Stomach (tissue), 9 donors: ENCODE results near the gene SPHK1. TPM values are rescaled to one million over a fixed set of nuclear protein-coding genes. Genes with fewer than 3 reads are reported as not detected.

Source experiments
- DNase-seq, 2 donors: peaks; one replicate each; pipeline versions ENCODE4 v3.0.0 to v3.0.0-alpha.2; 2013 to 2019
- H3K27ac ChIP-seq, 5 donors: fragments of 200-600 bp in 4 of 5; sonication (generic) in 4 of 5; one replicate each; pipeline ENCODE4 v1.5.1; 2013 to 2019; ENCODE audit warnings: mild to moderate bottlenecking in 1 of 5, moderate library complexity in 1 of 5
- H3K27me3 ChIP-seq, 3 donors: fragments of 200-600 bp; sonication (generic); one replicate each; pipeline ENCODE4 v1.5.1; 2017 to 2019; ENCODE audit warnings: mixed run types in 1 of 3
- H3K36me3 ChIP-seq, 4 donors: fragments of 200-600 bp; sonication (generic); 1 replicate in 3 of 4; 2 replicates in 1 of 4; pipeline ENCODE4 v1.5.1; 2016 to 2019
- H3K4me1 ChIP-seq, 4 donors: fragments of 200-600 bp; sonication (generic); one replicate each; pipeline ENCODE4 v1.5.1; 2016 to 2019
- H3K4me3 ChIP-seq, 4 donors: fragments of 200-600 bp; sonication (generic) in 3 of 4; one replicate each; pipeline ENCODE4 v1.5.1; 2016 to 2019; ENCODE audit warnings: mild to moderate bottlenecking in 1 of 4
- H3K9me3 ChIP-seq, 4 donors: fragments of 200-600 bp; sonication (generic); one replicate each; pipeline ENCODE4 v1.5.1; 2016 to 2019
- CTCF ChIP-seq, 7 experiments: fragments of 450-650 bp in 4 of 7; fragments of 200-600 bp in 3 of 7; sonication (generic) in 3 of 7; IDR thresholded peaks; one replicate each; pipeline ENCODE4 v1.5.1; 2016 to 2019; ENCODE audit warnings: antibody characterized with exemption in 7 of 7, control low read depth in 2 of 7, mild to moderate bottlenecking in 1 of 7
- EP300 ChIP-seq: sonication (generic); formaldehyde crosslinking; IDR thresholded peaks from one replicate; pipeline ENCODE4 v1.6.1; 2017; ENCODE audit warnings: antibody characterized with exemption
- POLR2A ChIP-seq, 4 donors: fragments of 450-650 bp; IDR thresholded peaks; one replicate each; pipeline ENCODE4 v1.6.1; 2016; ENCODE audit warnings: antibody characterized with exemption in 4 of 4, control low read depth in 2 of 4, mild to moderate bottlenecking in 1 of 4, moderate library complexity in 1 of 4
- POLR2AphosphoS5 ChIP-seq, 3 donors: sonication (generic); formaldehyde crosslinking; IDR thresholded peaks; one replicate each; pipeline ENCODE4 v1.6.1; 2016; ENCODE audit warnings: antibody characterized with exemption in 3 of 3
- WGBS, 5 donors: extraction: QIAGEN DNeasy Blood & Tissue Kit in 3 of 5; methylation state at CpG; one replicate each; pipeline versions ENCODE4 v1.1.5 to v1.1.7; 2013 to 2018; 5-methylcytosine and 5-hydroxymethylcytosine counted together
- intact Hi-C: fragments of 100-400 bp; cut with DNase I; formaldehyde crosslinking; loops from one replicate; pipeline ENCODE4 v1.15.1; 2023; ENCODE audit warnings: low total_unique reads
- polyA plus RNA-seq, 3 donors: library from polyadenylated mRNA; stranded (reverse); fragments of 200-250 nt; gene quantifications; one replicate each; pipeline ENCODE4 v1.2.3, GENCODE V29; 2013
- total RNA-seq, 5 donors: library from RNA; depleted of rRNA; stranded (reverse); fragments of >200 nt; gene quantifications; one replicate each; pipeline versions ENCODE4 v1.1.0 to v1.2.3, GENCODE V29; 2014 to 2016
- donor health status: healthy with polysubstance abuse.
- donor health status: Bipolar disorder and iron deficiency.
- donor health status: healthy.

SPHK1 gene
- total and polyA plus RNA-seq, 8 donors: 0.45 to 13.9 (median 5.8) TPM; not detected in 1

DNA sequence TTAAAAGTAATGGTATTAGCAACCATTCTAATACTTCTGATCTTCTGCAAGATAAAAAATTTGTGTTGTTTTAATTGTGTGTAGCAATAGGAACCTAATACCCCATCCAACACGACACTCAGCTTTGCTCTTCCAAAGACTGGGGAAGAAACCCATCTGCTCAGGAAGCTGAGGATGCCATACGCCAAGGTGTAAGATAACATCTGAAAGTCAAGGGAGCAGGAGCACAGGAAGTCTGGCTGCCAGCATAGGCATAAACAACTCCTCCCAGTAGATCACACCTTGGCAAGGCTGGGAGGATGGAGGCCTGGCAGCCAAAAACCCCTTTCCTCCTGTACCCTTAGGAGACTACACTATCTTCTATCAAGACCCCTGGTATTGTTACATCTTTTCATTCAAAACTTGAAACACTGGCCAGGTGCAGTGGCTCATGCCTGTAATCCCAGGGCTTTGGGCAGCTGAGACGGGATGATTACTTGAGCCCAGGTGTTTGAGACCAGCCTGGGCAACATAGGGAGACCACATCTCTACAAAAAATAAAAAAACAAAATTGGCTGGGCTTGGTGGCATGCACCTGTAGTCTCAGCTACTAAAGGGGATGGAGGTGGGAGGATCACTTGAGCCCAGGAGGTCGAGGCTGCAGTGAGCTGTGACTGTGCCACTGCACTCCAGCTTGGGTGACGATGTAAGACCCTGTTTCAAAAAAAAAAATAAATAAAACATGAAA, 5.7 kb upstream of the SPHK1 start:
- Histone ChIP-seq H3K9me3 (no peaks in the 10 kb centered on the region), H3K27me3 (peaks cover 0 to 25% (median 9%) of the 10 kb centered on the region in 3 donors), H3K36me3 (no peaks in the 10 kb centered on the region), H3K4me1 (peaks cover 13 to 21% (median 20%) of the 10 kb centered on the region in 4 donors), H3K27ac (no peak overlapping the region), H3K4me3 (no peak overlapping the region)
- DNase-seq: no peak
- intact Hi-C loops: no loop called here
- 78 to 87% (median 85%) methylated on average over 5 of the region's 5 CpGs for WGBS, 5 donors
- no peak for TF ChIP-seq POLR2AphosphoS5 (IDR thresholded peaks at IDR 0.05)
- no peak for TF ChIP-seq EP300
- TF ChIP-seq CTCF (IDR thresholded peaks at IDR 0.05): no peak
- TF ChIP-seq POLR2A (IDR thresholded peaks at IDR 0.05): no peak

DNA sequence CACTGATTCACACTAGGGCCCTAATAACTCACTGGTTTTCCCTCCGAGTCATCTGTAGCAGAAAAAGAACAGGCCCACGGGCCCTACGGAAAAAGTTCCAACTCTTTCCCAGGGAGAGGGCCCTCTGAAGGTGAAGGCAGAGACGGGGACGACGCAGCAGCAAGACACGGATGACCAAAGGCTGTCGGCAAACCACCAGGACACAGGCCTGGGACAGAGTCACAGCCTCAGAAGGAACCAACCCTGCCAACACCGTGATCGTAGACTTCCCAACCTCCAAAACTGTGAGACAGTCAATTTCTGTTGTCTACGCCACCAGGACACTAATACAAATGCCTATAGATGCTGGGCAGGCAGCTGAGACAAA, 5.2 kb upstream of the SPHK1 start:
- TF ChIP-seq EP300 (no peak), CTCF (IDR thresholded peaks at IDR 0.05) (no peak), POLR2AphosphoS5 (IDR thresholded peaks at IDR 0.05) (no peak), POLR2A (IDR thresholded peaks at IDR 0.05) (no peak)
- DNase-seq: no peak
- H3K27me3 ChIP-seq: peaks cover 0 to 25% (median 9%) of the 10 kb centered on the region in 3 donors
- H3K36me3 ChIP-seq: no peaks in the 10 kb centered on the region
- H3K4me3 ChIP-seq: no peak overlapping the region
- H3K27ac ChIP-seq: no peak overlapping the region
- H3K9me3 ChIP-seq: no peaks in the 10 kb centered on the region
- intact Hi-C loops: no loop called here
- WGBS, 5 donors: 91 to 95% (median 94%) methylated on average over 11 of the region's 11 CpGs
- H3K4me1 ChIP-seq: peaks cover 18 to 25% (median 24%) of the 10 kb centered on the region in 4 donors

DNA sequence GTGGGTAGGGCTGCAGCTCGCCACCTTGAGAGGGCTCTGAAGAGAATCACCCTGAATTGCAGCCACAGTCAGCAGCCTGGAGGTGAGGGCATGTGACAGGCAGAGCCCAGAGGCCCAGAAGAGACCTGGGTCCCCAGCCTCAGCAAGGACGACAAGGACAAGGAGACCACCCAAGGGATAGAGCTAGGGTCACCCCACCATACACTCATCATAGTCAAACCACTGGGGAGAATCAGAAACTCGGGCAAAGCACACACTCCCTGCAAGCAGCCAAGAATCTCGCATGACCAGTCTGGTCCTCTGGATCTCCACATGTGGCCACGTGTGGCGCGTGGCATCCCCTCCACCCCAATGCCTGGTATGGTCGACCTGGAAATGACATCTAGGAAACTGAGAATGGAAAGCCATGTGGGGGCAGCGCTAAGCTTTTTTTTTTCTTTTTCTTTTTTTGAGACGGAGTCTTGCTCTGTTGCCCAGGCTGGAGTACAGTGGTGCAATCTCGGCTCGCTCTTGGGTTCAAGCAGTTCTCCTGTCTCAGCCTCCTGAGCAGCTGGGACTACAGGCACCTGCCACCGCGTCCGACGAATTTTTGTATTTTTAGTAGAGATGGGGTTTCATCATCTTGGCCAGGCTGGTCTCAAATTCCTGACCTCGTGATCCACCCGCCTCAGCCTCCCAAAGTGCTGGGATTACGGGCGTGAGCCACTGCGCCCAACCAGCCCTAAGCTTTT, 4.6 kb upstream of the SPHK1 start:
- intact Hi-C loops: no loop called here
- TF ChIP-seq EP300: no peak
- no peak for TF ChIP-seq POLR2AphosphoS5 (IDR thresholded peaks at IDR 0.05)
- no peak for TF ChIP-seq CTCF (IDR thresholded peaks at IDR 0.05)
- no peak for TF ChIP-seq POLR2A (IDR thresholded peaks at IDR 0.05)
- H3K27ac ChIP-seq: no peak overlapping the region
- peaks cover 0 to 28% (median 9%) of the 10 kb centered on the region in 3 donors for H3K27me3 ChIP-seq
- DNase-seq: no peak
- 86 to 91% (median 90%) methylated on average over 20 to 21 of the region's 21 CpGs for WGBS, 5 donors
- H3K4me3 ChIP-seq: no peak overlapping the region
- H3K36me3 ChIP-seq: no peaks in the 10 kb centered on the region
- H3K4me1 ChIP-seq: peaks cover 22 to 29% (median 28%) of the 10 kb centered on the region in 4 donors
- H3K9me3 ChIP-seq: no peaks in the 10 kb centered on the region

GRCh38 chr17:76381633-76382350, 2.6 kb upstream of the SPHK1 start:
- WGBS, 5 donors: 68 to 78% (median 76%) methylated on average over 11 to 19 of the region's 19 CpGs
- Histone ChIP-seq H3K4me3 (peak overlapping the region in 2 of 4 donors; percentile 60 to 76), H3K27me3 (peaks cover 0 to 31% (median 17%) of the 10 kb centered on the region in 3 donors), H3K36me3 (peaks cover 0 to under 1% (median 0%) of the 10 kb centered on the region in 4 donors), H3K4me1 (peaks cover 37 to 49% (median 44%) of the 10 kb centered on the region in 4 donors), H3K9me3 (no peaks in the 10 kb centered on the region), H3K27ac (peak overlapping the region in 3 of 5 donors; percentile 80 to 87 (median 86))
- TF ChIP-seq EP300: no peak
- TF ChIP-seq POLR2AphosphoS5 (IDR thresholded peaks at IDR 0.05): no peak
- TF ChIP-seq CTCF (IDR thresholded peaks at IDR 0.05): no peak
- no peak for TF ChIP-seq POLR2A (IDR thresholded peaks at IDR 0.05)
- intact Hi-C loops: no loop called here
- no peak for DNase-seq
